Neural progenitor cell (in vitro differentiated cells): ENCODE data around the gene TSR1. TPM values are rescaled to one million over a fixed set of nuclear protein-coding genes. Genes with fewer than 3 reads are reported as not detected.

Experiments used
- DNase-seq: peaks from one replicate; pipeline ENCODE4 v3.0.0-alpha.2; 2016; ENCODE audit warnings: low spot score
- H2AFZ ChIP-seq: fragments of 200-600 bp; sonication (generic); replicated peaks from 2 replicates; pipeline ENCODE4 v1.6.1; 2016; ENCODE audit warnings: antibody characterized with exemption
- H3F3A ChIP-seq: fragments of 200-600 bp; sonication (generic); 2 replicates; pipeline ENCODE4 v1.6.1; 2016; ENCODE audit warnings: antibody characterized with exemption, low read depth
- H3K27ac ChIP-seq: fragments of 200-600 bp; sonication (generic); 2 replicates; pipeline ENCODE4 v1.5.1; 2016; ENCODE audit warnings: mild to moderate bottlenecking
- H3K27me3 ChIP-seq: fragments of 200-600 bp; sonication (generic); 2 replicates; pipeline ENCODE4 v1.6.1; 2016; ENCODE audit warnings: mild to moderate bottlenecking, moderate library complexity
- H3K36me3 ChIP-seq: fragments of 200-600 bp; sonication (generic); 2 replicates; pipeline ENCODE4 v1.5.1; 2016
- H3K4me1 ChIP-seq: fragments of 200-600 bp; sonication (generic); 2 replicates; pipeline ENCODE4 v1.6.1; 2016; ENCODE audit warnings: mixed run types
- H3K4me2 ChIP-seq: fragments of 200-600 bp; sonication (generic); 2 replicates; pipeline ENCODE4 v1.6.1; 2016
- H3K4me3 ChIP-seq: fragments of 200-600 bp; sonication (generic); 2 replicates; pipeline ENCODE4 v1.5.1; 2016
- H3K79me2 ChIP-seq: fragments of 200-600 bp; sonication (generic); 2 replicates; pipeline ENCODE4 v1.6.1; 2016; ENCODE audit warnings: low read depth
- H3K9ac ChIP-seq: fragments of 200-600 bp; sonication (generic); 2 replicates; pipeline ENCODE4 v1.6.1; 2016
- H3K9me3 ChIP-seq: fragments of 200-600 bp; sonication (generic); 2 replicates; pipeline ENCODE4 v1.5.1; 2016; ENCODE audit warnings: low read depth
- H4K20me1 ChIP-seq: fragments of 200-600 bp; sonication (generic); 2 replicates; pipeline ENCODE4 v1.6.1; 2016; ENCODE audit warnings: low read depth
- H3K27ac Mint-ChIP-seq: 3 replicates; pipeline ENCODE4 v1.8.0; 2021; ENCODE audit warnings: mixed read lengths
- H3K27me3 Mint-ChIP-seq: 2 replicates; pipeline ENCODE4 v1.8.0; 2022; ENCODE audit warnings: low read depth, mild to moderate bottlenecking, inconsistent platforms, moderate library complexity, mixed read lengths; ENCODE audit not compliant: insufficient read depth
- H3K36me3 Mint-ChIP-seq: 3 replicates; pipeline ENCODE4 v1.8.0; 2021; ENCODE audit warnings: mixed read lengths
- H3K4me1 Mint-ChIP-seq: 3 replicates; pipeline ENCODE4 v1.8.0; 2021; ENCODE audit warnings: mixed read lengths
- H3K4me3 Mint-ChIP-seq: 3 replicates; pipeline ENCODE4 v1.8.0; 2021; ENCODE audit warnings: mild to moderate bottlenecking, moderate library complexity, mixed read lengths
- H3K9me3 Mint-ChIP-seq: 3 replicates; pipeline ENCODE4 v1.8.0; 2020; ENCODE audit warnings: mixed read lengths
- EZH2 ChIP-seq: fragments of 200-600 bp; sonication (generic); IDR thresholded peaks from 2 replicates; pipeline ENCODE4 v1.6.1; 2017; ENCODE audit warnings: antibody characterized with exemption, mild to moderate bottlenecking, moderate library complexity
- EZH2phosphoT487 ChIP-seq: fragments of 200-600 bp; sonication (generic); IDR thresholded peaks from 2 replicates; pipeline ENCODE4 v1.6.1; 2017; ENCODE audit warnings: antibody characterized with exemption
- total RNA-seq: library from RNA; depleted of rRNA; stranded (reverse); fragments of >200 nt; gene quantifications from 2 replicates; pipeline ENCODE4 v1.2.3, GENCODE V29; 2015; ENCODE audit warnings: low replicate concordance
- TF ChIP-seq, protein P1 (sequence below): fragments of 200-600 bp; sonication (generic); IDR thresholded peaks from 2 replicates; pipeline ENCODE4 v1.5.1; 2017; ENCODE audit warnings: antibody characterized with exemption, mild to moderate bottlenecking

The TSR1 gene
- total RNA-seq, 1 donor from 2014 or later = 42.2 TPM

DNA sequence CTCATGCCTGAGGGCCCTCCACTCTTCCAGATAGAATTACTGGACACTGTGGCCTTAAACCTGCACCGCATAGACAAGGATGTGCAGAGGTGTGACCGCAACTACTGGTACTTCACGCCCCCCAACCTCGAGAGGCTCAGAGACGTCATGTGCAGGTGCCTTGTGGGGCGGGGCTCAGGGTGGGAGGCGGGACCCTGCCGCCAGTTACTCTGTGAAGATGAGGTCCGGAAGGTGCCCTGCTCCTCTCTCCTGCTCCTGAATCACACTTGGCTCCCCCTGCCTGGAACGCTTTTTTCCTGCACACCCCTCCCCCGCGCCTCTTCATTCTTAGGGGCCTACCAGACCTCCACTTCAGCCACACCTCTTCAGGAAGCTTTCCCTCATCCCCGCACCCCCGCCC, 39.9 kb upstream of the TSR1 start:
- no peak overlapping the region for H3K9ac ChIP-seq
- no peaks in the 10 kb centered on the region for H3K9me3 ChIP-seq
- Mint-ChIP-seq H3K4me1 (peaks cover 2% of the 10 kb centered on the region), H3K36me3 (peaks cover 7% of the 10 kb centered on the region), H3K4me3 (no peak overlapping the region), H3K27me3 (peaks cover 2% of the 10 kb centered on the region), H3K9me3 (no peaks in the 10 kb centered on the region), H3K27ac (no peak overlapping the region)
- no peaks in the 10 kb centered on the region for H4K20me1 ChIP-seq
- no peak for DNase-seq
- H3K27me3 ChIP-seq = no peaks in the 10 kb centered on the region
- no peak overlapping the region for H3K4me2 ChIP-seq
- H3F3A ChIP-seq = no peaks in the 10 kb centered on the region
- H3K4me3 ChIP-seq = no peak overlapping the region
- H3K4me1 ChIP-seq = no peaks in the 10 kb centered on the region
- H3K27ac ChIP-seq = no peak overlapping the region
- no peaks in the 10 kb centered on the region for H3K79me2 ChIP-seq
- H2AFZ ChIP-seq = no peak overlapping the region
- TF ChIP-seq EZH2phosphoT487 (no peak), EZH2 (no peak)
- TF ChIP-seq, protein P1, sequence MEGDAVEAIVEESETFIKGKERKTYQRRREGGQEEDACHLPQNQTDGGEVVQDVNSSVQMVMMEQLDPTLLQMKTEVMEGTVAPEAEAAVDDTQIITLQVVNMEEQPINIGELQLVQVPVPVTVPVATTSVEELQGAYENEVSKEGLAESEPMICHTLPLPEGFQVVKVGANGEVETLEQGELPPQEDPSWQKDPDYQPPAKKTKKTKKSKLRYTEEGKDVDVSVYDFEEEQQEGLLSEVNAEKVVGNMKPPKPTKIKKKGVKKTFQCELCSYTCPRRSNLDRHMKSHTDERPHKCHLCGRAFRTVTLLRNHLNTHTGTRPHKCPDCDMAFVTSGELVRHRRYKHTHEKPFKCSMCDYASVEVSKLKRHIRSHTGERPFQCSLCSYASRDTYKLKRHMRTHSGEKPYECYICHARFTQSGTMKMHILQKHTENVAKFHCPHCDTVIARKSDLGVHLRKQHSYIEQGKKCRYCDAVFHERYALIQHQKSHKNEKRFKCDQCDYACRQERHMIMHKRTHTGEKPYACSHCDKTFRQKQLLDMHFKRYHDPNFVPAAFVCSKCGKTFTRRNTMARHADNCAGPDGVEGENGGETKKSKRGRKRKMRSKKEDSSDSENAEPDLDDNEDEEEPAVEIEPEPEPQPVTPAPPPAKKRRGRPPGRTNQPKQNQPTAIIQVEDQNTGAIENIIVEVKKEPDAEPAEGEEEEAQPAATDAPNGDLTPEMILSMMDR = no peak
- H3K36me3 ChIP-seq = no peaks in the 10 kb centered on the region

DNA sequence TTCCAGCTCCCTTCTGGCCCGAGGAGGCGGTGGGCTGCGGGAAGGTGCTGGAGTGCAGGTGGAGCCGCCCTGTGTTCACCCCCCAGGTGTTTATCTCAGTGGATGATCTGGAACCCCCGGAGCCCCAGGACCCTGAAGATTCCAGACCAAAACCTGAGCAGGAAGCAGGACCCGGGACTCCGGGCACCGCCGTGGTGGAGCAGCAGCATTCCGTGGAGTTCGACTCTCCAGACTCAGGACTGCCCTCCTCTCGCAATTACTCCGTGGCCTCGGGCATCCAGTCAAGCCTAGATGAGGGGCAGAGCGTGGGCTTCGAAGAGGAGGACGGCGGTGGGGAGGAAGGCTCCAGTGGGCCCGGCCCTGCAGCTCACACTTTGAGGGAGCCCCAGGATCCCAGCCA, 39.1 kb upstream of the TSR1 start:
- Mint-ChIP-seq H3K4me3 (no peak overlapping the region), H3K36me3 (peaks cover 5% of the 10 kb centered on the region), H3K27me3 (no peaks in the 10 kb centered on the region), H3K4me1 (peaks cover 3% of the 10 kb centered on the region), H3K9me3 (no peaks in the 10 kb centered on the region), H3K27ac (no peak overlapping the region)
- Histone ChIP-seq H3F3A (no peaks in the 10 kb centered on the region), H3K36me3 (no peaks in the 10 kb centered on the region), H4K20me1 (no peaks in the 10 kb centered on the region), H2AFZ (no peak overlapping the region), H3K4me2 (no peak overlapping the region), H3K27ac (no peak overlapping the region), H3K4me3 (no peak overlapping the region), H3K27me3 (no peaks in the 10 kb centered on the region), H3K4me1 (no peaks in the 10 kb centered on the region), H3K9me3 (no peaks in the 10 kb centered on the region), H3K9ac (no peak overlapping the region), H3K79me2 (no peaks in the 10 kb centered on the region)
- TF ChIP-seq EZH2 = no peak
- no peak for TF ChIP-seq EZH2phosphoT487
- TF ChIP-seq, protein P1 = no peak
- DNase-seq = no peak

DNA sequence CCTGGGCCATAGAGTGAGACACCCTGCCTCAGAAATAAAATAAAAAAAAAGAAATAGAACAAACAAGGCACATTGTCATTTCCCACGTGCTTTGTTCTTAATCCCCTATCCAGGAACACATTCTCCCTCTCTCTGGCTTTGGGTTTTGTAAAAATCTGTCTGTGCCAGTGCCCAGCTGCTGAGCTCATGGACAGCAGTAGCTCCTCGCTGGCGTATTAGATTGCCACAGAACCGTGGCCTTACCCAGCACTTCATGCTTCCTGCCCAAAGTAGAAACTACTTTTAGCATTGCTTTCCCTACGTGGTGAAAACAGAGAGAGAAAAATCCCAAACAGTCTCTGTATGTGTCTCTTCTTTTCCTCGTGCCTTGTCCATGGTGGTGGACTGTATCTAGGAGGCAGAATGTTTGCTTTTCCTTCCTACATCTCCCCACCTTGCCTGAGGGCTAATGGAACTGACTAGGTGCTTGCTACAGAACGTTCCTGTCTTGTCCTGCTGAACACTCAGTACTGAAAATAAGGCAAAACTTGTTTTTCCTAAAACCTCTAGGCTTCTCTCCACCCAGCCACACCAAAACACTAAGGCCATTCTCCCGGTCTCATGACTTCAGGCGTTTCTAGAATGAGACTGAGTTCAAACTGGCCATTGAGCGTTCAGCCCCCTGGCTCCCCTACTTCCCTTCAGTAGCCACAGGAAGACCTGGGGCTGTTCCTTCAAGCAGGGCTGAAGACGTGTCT, 38.5 kb upstream of the TSR1 start:
- peaks cover 2% of the 10 kb centered on the region for H3K27me3 Mint-ChIP-seq
- H3K9me3 ChIP-seq = no peaks in the 10 kb centered on the region
- H3F3A ChIP-seq = no peaks in the 10 kb centered on the region
- no peak for DNase-seq
- peaks cover 5% of the 10 kb centered on the region for H3K36me3 Mint-ChIP-seq
- no peak overlapping the region for H3K4me3 ChIP-seq
- TF ChIP-seq EZH2phosphoT487 = no peak
- TF ChIP-seq EZH2 = no peak
- TF ChIP-seq, protein P1 = no peak
- no peak overlapping the region for H3K27ac ChIP-seq
- no peaks in the 10 kb centered on the region for H3K36me3 ChIP-seq
- peak overlapping the region; percentile 0 for H3K9ac ChIP-seq
- H3K4me2 ChIP-seq = no peak overlapping the region
- no peaks in the 10 kb centered on the region for H3K27me3 ChIP-seq
- H3K79me2 ChIP-seq = no peaks in the 10 kb centered on the region
- no peak overlapping the region for H3K27ac Mint-ChIP-seq
- H2AFZ ChIP-seq = no peak overlapping the region
- H3K4me1 ChIP-seq = peaks cover 4% of the 10 kb centered on the region
- no peaks in the 10 kb centered on the region for H4K20me1 ChIP-seq
- H3K9me3 Mint-ChIP-seq = no peaks in the 10 kb centered on the region
- peaks cover 9% of the 10 kb centered on the region for H3K4me1 Mint-ChIP-seq
- no peak overlapping the region for H3K4me3 Mint-ChIP-seq
